ENCODE results near the gene SKIC2.

The SKIC2 gene

GRCh38 chr6:31947864-31948263, 11.1 kb upstream of the SKIC2 start:
- Histone ChIP-seq H3K4me3 (ENCODE audit: low read depth, low read length) (no peak overlapping the region), H3K4me1 (no peaks in the 10 kb centered on the region), H3K9me3 (no peaks in the 10 kb centered on the region), H3K27me3 (peaks cover 8% of the 10 kb centered on the region; the same call in 1 of the 2 replicates), H3K36me3 (peaks cover 3% of the 10 kb centered on the region)
- DNase-seq, result no peak
- no peak for TF ChIP-seq CTCF (IDR thresholded peaks at IDR 0.05; ENCODE audit: low read depth, low read length)

GRCh38 chr6:31948306-31948705, 10.7 kb upstream of the SKIC2 start:
- H3K4me1 ChIP-seq, result no peaks in the 10 kb centered on the region
- H3K36me3 ChIP-seq, result peaks cover 4% of the 10 kb centered on the region
- no peak overlapping the region for H3K4me3 ChIP-seq (ENCODE audit: low read depth, low read length)
- DNase-seq, result no peak
- H3K9me3 ChIP-seq, result no peaks in the 10 kb centered on the region
- peaks cover 8% of the 10 kb centered on the region; the same call in 1 of the 2 replicates for H3K27me3 ChIP-seq
- no peak for TF ChIP-seq CTCF (IDR thresholded peaks at IDR 0.05; ENCODE audit: low read depth, low read length)

- no peak for DNase-seq
- H3K36me3 ChIP-seq, result peaks cover 8% of the 10 kb centered on the region
- TF ChIP-seq CTCF (IDR thresholded peaks at IDR 0.05; ENCODE audit: low read depth, low read length), result no peak
- no peaks in the 10 kb centered on the region for H3K9me3 ChIP-seq
- H3K4me1 ChIP-seq, result no peaks in the 10 kb centered on the region
- H3K27me3 ChIP-seq, result peaks cover 8% of the 10 kb centered on the region; the same call in 1 of the 2 replicates
- H3K4me3 ChIP-seq (ENCODE audit: low read depth, low read length), result no peak overlapping the region
These were observed 10.1 kb upstream of the SKIC2 start for GRCh38 chr6:31948753-31949413.

- Histone ChIP-seq H3K4me1 (no peaks in the 10 kb centered on the region), H3K36me3 (peaks cover 17% of the 10 kb centered on the region), H3K4me3 (ENCODE audit: low read depth, low read length) (no peak overlapping the region), H3K9me3 (no peaks in the 10 kb centered on the region), H3K27me3 (peaks cover 8% of the 10 kb centered on the region; the same call in 1 of the 2 replicates)
- DNase-seq, result no peak
- TF ChIP-seq CTCF (IDR thresholded peaks at IDR 0.05; ENCODE audit: low read depth, low read length), result no peak
These were observed 8.9 kb upstream of the SKIC2 start for GRCh38 chr6:31949926-31950548.

- peak; percentile 84 for TF ChIP-seq CTCF (IDR thresholded peaks at IDR 0.05; ENCODE audit: low read depth, low read length)
- Histone ChIP-seq H3K4me3 (ENCODE audit: low read depth, low read length) (no peak overlapping the region), H3K9me3 (no peaks in the 10 kb centered on the region), H3K4me1 (no peaks in the 10 kb centered on the region), H3K27me3 (peaks cover 2% of the 10 kb centered on the region; the same call in 1 of the 2 replicates), H3K36me3 (peaks cover 25% of the 10 kb centered on the region)
- DNase-seq, result peak; percentile 68
These were observed 6.7 kb upstream of the SKIC2 start for GRCh38 chr6:31952140-31952805.

GRCh38 chr6:31952890-31953289, 6.1 kb upstream of the SKIC2 start:
- Histone ChIP-seq H3K4me1 (no peaks in the 10 kb centered on the region), H3K4me3 (ENCODE audit: low read depth, low read length) (no peak overlapping the region), H3K36me3 (peaks cover 25% of the 10 kb centered on the region), H3K27me3 (no peaks in the 10 kb centered on the region), H3K9me3 (no peaks in the 10 kb centered on the region)
- DNase-seq, result no peak
- TF ChIP-seq CTCF (IDR thresholded peaks at IDR 0.05; ENCODE audit: low read depth, low read length), result no peak
